ENCODE measurements around the gene CYTH3.
"Not testable (repeated sequence)": the region's sequence is repeated elsewhere in the genome, so short reads cannot be mapped to it uniquely, and the experiment has no call there.

CYTH3 gene

GRCh38 chr7:6164491-6164890, 107.9 kb downstream of the CYTH3 start:
- DNase-seq: no peak

- no peak for DNase-seq
Measured at GRCh38 chr7:6164010-6164409, 108.4 kb downstream of the CYTH3 start.

DNA sequence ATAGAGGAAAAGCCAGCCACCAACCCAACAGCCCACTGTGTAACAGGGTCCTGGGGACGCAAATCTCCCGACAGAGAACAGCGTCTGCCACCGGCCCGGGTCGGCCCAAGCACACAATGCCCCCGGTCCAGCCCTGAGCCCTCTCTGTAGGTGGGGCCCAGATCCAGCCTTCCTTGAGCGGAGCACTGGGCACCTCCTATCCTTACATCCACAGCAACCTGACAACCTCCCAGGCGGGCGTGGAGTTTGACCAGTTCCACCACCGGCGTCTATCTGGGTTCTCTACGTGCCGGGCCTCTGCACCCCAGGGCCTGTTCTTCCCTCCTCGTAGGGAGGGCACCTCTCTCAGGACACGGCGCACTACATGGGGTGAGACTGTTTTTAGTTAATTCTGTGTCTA, 109.0 kb downstream of the CYTH3 start:
- DNase-seq: no peak

GRCh38 chr7:6162650-6163366, 109.6 kb downstream of the CYTH3 start:
- DNase-seq: no peak

DNA sequence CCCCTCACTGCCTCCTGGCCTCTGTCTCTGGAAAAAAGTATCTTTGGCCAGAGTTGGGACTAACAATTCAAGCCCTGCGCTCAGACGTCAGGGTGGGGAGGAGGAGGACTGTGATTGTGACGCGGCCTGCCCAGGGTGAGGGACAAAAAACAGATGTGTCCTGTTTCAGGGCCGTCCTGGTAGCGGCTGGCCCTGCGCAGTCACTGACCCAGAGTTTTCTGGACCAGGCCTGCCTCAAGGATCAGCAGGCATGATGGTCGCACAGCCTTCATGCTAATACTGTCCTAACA, 110.1 kb downstream of the CYTH3 start:
- no peak for DNase-seq

GRCh38 chr7:6161463-6162330, 110.7 kb downstream of the CYTH3 start:
- no peak for DNase-seq

- DNase-seq: no peak
Measured at GRCh38 chr7:6160191-6160623, 112.2 kb downstream of the CYTH3 start.

GRCh38 chr7:6159524-6160031, 112.8 kb downstream of the CYTH3 start:
- DNase-seq: no peak

GRCh38 chr7:6159097-6159483, 113.3 kb downstream of the CYTH3 start:
- DNase-seq: no peak

- no peak for DNase-seq
Measured at GRCh38 chr7:6158424-6159096, 113.9 kb downstream of the CYTH3 start.

- no peak for DNase-seq
Measured at GRCh38 chr7:6157685-6158423, 114.6 kb downstream of the CYTH3 start.

- DNase-seq: no peak
Measured at GRCh38 chr7:6156734-6157133, 115.7 kb downstream of the CYTH3 start.

GRCh38 chr7:6155596-6155995, 116.8 kb downstream of the CYTH3 start:
- DNase-seq: no peak

- no peak for DNase-seq
Measured at GRCh38 chr7:6154542-6155404, 117.7 kb downstream of the CYTH3 start.

DNA sequence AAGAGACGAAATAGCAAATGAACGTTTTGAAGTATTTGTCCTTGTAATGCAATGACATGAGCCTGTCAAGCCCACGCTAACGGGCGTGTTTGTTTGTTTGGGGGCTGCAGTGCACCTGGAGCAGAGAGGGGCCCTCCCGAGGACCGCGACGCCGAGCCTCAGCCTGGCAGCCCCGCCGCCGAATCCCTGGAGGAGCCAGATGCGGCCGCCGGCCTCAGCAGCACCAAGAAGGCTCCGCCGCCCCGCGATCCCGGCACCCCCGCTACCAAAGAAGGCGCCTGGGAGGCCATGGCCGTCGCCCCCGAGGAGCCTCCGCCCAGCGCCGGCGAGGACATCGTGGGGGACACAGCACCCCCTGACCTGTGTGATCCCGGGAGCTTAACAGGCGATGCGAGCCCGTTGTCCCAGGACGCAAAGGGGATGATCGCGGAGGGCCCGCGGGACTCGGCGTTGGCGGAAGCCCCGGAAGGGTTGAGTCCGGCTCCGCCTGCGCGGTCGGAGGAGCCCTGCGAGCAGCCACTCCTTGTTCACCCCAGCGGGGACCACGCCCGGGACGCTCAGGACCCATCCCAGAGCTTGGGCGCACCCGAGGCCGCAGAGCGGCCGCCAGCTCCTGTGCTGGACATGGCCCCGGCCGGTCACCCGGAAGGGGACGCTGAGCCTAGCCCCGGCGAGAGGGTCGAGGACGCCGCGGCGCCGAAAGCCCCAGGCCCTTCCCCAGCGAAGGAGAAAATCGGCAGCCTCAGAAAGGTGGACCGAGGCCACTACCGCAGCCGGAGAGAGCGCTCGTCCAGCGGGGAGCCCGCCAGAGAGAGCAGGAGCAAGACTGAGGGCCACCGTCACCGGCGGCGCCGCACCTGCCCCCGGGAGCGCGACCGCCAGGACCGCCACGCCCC, 118.5 kb downstream of the CYTH3 start:
- no peak for DNase-seq

DNA sequence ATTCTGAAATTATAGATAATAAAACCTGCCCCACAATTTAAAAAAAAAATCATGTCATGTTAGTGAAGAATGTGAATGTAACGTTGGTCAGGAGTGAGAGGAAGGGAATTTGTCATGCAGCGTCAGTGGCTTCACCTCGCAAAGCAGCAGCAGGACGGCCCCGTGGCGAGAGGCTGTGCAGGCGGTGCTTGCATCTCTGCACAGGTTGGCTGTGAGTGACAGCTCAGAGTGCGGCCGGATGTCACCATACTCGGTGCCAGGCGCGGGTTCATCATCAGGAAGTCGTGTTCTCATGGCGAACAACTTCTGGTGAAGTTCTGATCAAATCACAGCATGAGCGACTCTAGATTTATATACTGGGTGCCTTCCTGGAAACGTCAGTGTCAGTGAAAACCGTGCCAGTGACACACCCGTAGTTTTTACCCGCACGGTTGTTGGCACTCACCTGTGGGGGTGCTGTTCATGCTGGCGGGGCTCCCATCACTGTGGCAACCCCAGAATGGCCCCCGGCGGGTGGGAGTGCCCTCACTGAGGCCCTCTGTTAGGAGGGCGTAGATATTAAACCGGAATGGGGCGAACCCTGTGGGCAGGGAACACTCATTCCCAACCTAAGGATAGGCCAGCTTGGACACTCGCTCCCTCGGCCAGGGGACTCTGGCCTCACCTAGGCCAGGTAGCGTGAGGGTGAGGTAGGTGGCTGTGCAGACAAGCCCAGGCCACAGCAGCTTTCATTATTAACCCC, 120.3 kb downstream of the CYTH3 start:
- DNase-seq: no peak

GRCh38 chr7:6151527-6151926, 120.9 kb downstream of the CYTH3 start:
- DNase-seq: not testable (repeated sequence)

DNA sequence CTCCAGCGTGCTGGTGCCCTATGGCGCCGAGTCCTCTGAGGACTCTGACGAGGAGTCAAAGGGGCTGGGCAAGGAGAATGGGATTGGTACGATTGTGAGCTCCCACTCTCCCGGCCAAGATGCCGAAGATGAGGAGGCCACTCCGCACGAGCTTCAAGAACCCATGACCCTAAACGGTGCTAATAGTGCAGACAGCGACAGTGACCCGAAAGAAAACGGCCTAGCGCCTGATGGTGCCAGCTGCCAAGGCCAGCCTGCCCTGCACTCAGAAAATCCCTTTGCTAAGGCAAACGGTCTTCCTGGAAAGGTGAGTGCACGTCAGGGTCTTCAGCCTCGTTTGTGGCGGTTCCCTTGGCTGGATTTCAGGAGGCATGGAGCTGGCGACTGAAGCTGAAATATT, 122.4 kb downstream of the CYTH3 start:
- no peak for DNase-seq

- no peak for DNase-seq
Measured at GRCh38 chr7:6148724-6149360, 123.6 kb downstream of the CYTH3 start.

DNA sequence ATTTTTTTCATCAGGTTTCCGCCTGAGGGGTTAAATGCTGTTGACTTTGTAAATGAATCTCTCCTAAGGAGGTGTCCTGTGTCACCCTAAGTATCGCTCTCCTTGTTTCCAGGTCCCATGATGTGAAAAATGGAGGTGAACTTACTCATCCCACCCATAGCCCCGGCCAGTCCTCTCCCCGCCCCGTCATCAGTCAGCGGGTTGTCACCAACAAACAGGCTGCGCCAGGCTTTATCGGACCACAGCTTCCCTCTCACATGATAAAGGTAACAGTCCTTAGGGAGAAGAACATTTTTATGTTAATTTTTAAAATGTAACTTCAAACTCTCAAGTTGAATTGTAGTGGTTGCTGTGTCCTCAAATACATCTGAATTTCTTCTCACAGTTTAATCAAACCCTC, 124.8 kb downstream of the CYTH3 start:
- no peak for DNase-seq

Data from NCI-H1105 (cell line).